GM12865 (cell line): ENCODE data around the gene MTUS2.

Experiments
- DNase-seq: peaks from one replicate; pipeline ENCODE4 v3.0.0; 2010; ENCODE audit warnings: low read depth
- H3K4me3 ChIP-seq: 2 replicates; pipeline ENCODE4 v1.5.1; 2011; ENCODE audit warnings: mild to moderate bottlenecking, low read depth, low read length, control low read depth
- CTCF ChIP-seq: IDR thresholded peaks from 2 replicates; pipeline ENCODE4 v1.5.1; 2011; ENCODE audit warnings: low read length, control low read depth, low read depth, inconsistent platforms; ENCODE audit not compliant: insufficient read depth; ENCODE audit errors: missing control alignments

The MTUS2 gene

GRCh38 chr13:28866932-28867331 is 46.8 kb downstream of the MTUS2 start:
- TF ChIP-seq CTCF: no peak
- no peak overlapping the region for H3K4me3 ChIP-seq
- DNase-seq: no peak

- no peak for TF ChIP-seq CTCF
- no peak overlapping the region for H3K4me3 ChIP-seq
- no peak for DNase-seq
Observed at GRCh38 chr13:28867564-28867963, 47.4 kb downstream of the MTUS2 start.

GRCh38 chr13:28872427-28873176 is 52.5 kb downstream of the MTUS2 start:
- no peak for TF ChIP-seq CTCF
- H3K4me3 ChIP-seq: no peak overlapping the region
- DNase-seq: no peak

GRCh38 chr13:28875846-28876615 is 55.9 kb downstream of the MTUS2 start:
- DNase-seq: no peak
- TF ChIP-seq CTCF: no peak

GRCh38 chr13:28877408-28877807 is 57.3 kb downstream of the MTUS2 start:
- TF ChIP-seq CTCF: no peak
- no peak for DNase-seq

More at GRCh38 chr13:28875846-28876615, 55.9 kb downstream of the MTUS2 start:
- no peak overlapping the region for H3K4me3 ChIP-seq

GRCh38 chr13:28885181-28885580 is 65.0 kb downstream of the MTUS2 start:
- no peak for DNase-seq
- TF ChIP-seq CTCF: no peak
- H3K4me3 ChIP-seq: no peak overlapping the region

More at GRCh38 chr13:28877408-28877807, 57.3 kb downstream of the MTUS2 start:
- H3K4me3 ChIP-seq: no peak overlapping the region
